ENCODE data around the gene GYPA.

GRCh38 chr4:144185086-144185485, 44.6 kb upstream of the GYPA start:
- no peak for TF ChIP-seq CTCF (conservative IDR thresholded peaks at IDR 0.05)
- no peak for TF ChIP-seq ZFX (IDR thresholded peaks at IDR 0.05)
